Activated CD8-positive, alpha-beta memory T cell treated with anti-CD3 and anti-CD28 coated beads for 1 hour (primary cell): ENCODE results near the gene MCFD2.

Experiments
- DNase-seq, 2 donors: peaks; one replicate each; pipeline ENCODE4 v3.0.0-alpha.2; 2020; ENCODE audit warnings: low read depth in 1 of 2; ENCODE audit errors: extremely low read depth in 1 of 2

The MCFD2 gene

GRCh38 chr2:46852598-46852997 is 63.0 kb downstream of the MCFD2 start:
- DNase-seq: no peak

GRCh38 chr2:46852124-46852523 is 63.5 kb downstream of the MCFD2 start:
- DNase-seq: no peak
